ENCODE measurements around the gene STK10. TPM values are rescaled to one million over a fixed set of nuclear protein-coding genes. Genes with fewer than 3 reads are reported as not detected.

Gene STK10
- polyA plus RNA-seq, 1 donor (not counting 4 experiments of a cell fraction or from before 2014, with no cell fraction given), result 19.8 TPM

DNA sequence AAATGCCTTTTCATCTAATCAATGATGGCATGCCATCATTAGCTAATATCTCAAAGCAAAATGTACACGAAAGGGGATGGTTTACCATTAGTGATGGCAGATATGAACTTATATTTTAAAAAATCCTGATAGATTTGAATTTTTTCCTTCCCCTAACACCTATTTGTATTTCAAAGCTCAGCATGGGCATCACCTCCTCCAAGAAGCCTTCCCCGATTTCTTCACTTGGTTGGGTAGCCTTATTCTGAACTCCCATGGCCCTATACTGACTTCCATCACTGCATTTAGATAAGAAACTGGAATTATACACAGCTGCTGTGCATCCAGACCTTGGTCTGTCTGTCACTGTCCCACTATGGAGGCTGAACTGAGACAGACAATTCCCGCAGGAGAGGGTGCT is 132.0 kb downstream of the STK10 start:
- TF ChIP-seq, protein P1, sequence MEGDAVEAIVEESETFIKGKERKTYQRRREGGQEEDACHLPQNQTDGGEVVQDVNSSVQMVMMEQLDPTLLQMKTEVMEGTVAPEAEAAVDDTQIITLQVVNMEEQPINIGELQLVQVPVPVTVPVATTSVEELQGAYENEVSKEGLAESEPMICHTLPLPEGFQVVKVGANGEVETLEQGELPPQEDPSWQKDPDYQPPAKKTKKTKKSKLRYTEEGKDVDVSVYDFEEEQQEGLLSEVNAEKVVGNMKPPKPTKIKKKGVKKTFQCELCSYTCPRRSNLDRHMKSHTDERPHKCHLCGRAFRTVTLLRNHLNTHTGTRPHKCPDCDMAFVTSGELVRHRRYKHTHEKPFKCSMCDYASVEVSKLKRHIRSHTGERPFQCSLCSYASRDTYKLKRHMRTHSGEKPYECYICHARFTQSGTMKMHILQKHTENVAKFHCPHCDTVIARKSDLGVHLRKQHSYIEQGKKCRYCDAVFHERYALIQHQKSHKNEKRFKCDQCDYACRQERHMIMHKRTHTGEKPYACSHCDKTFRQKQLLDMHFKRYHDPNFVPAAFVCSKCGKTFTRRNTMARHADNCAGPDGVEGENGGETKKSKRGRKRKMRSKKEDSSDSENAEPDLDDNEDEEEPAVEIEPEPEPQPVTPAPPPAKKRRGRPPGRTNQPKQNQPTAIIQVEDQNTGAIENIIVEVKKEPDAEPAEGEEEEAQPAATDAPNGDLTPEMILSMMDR (optimal IDR thresholded peaks at IDR 0.05 in 1 of 3, IDR thresholded peaks at IDR 0.05 in 1 of 3, conservative IDR thresholded peaks at IDR 0.05 in 1 of 3; ENCODE audit: extremely low read depth in 1 of 3, insufficient read depth in 2 of 3, low read length in 3 of 3), result no peak
- no peak for TF ChIP-seq EZH2 (IDR thresholded peaks at IDR 0.05; ENCODE audit: low read length)
- Histone ChIP-seq H3K79me2 (ENCODE audit: control insufficient read depth, insufficient read depth, low read length) (no peaks in the 10 kb centered on the region), H3K9me1 (ENCODE audit: control insufficient read depth, extremely low read depth, insufficient read depth, low read length) (no peaks in the 10 kb centered on the region), H3K4me1 (ENCODE audit: control insufficient read depth, extremely low read depth, insufficient read depth, low read length) (no peaks in the 10 kb centered on the region), H3K9ac (ENCODE audit: control insufficient read depth, extremely low read depth, insufficient read depth, low read length) (no peak overlapping the region), H3K9me3 (ENCODE audit: control insufficient read depth, low read depth, low read length) (no peaks in the 10 kb centered on the region), H4K20me1 (ENCODE audit: control insufficient read depth, extremely low read depth, insufficient read depth, low read length) (no peaks in the 10 kb centered on the region), H3K4me2 (ENCODE audit: control insufficient read depth, extremely low read depth, insufficient read depth, low read depth, low read length) (no peak overlapping the region), H3K27me3 (ENCODE audit: control insufficient read depth, extremely low read depth, insufficient read depth, low read length) (no peaks in the 10 kb centered on the region), H3K4me3 (ENCODE audit: control insufficient read depth in 2 of 3, extremely low read depth in 1 of 3, insufficient read depth in 2 of 3, low read depth in 1 of 3, low read length in 3 of 3) (no peak overlapping the region), H3K27ac (ENCODE audit: control insufficient read depth, insufficient read depth, low read length) (no peak overlapping the region), H2AFZ (ENCODE audit: control insufficient read depth, low read length) (no peak overlapping the region), H3K36me3 (ENCODE audit: control insufficient read depth in 2 of 2, extremely low read depth in 1 of 2, insufficient read depth in 2 of 2, low read length in 2 of 2) (peaks cover 33 to 38% of the 10 kb centered on the region in 2 experiments)
- dilution Hi-C loops (cut with MboI; ENCODE audit: extremely low pct_ligation_motif_present, low sequenced_read_pairs), result no loop called here
- FAIRE-seq, result no peak
- DNase-seq (ENCODE audit: low read depth, low spot score), result no peak

DNA sequence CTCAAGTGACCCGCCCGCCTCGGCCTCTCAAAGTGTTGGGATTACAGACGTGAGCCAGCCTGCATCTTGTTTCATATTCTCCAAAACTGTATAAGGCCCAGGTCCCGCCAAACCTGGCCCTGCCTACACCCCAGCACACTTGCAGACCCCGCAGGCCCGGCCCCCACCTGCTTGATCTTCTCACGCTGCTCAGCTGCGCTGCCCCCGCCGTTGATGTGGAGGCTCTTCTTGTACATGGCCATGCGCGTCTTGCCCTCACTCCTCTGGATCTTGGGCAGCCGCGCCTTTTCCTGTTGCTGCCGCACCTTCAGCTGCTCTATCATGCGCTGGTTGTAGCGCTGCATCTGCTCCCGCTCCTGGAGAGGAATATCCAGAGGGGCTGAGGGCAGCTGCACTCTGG is 132.6 kb downstream of the STK10 start:
- DNase-seq (ENCODE audit: low read depth, low spot score) (no peak), FAIRE-seq (no peak)

More for the DNA sequence above, 132.6 kb downstream of the STK10 start:
- H3K79me2 ChIP-seq (ENCODE audit: control insufficient read depth, insufficient read depth, low read length), result no peaks in the 10 kb centered on the region
- TF ChIP-seq, protein P1 (optimal IDR thresholded peaks at IDR 0.05 in 1 of 3, IDR thresholded peaks at IDR 0.05 in 1 of 3, conservative IDR thresholded peaks at IDR 0.05 in 1 of 3; ENCODE audit: extremely low read depth in 1 of 3, insufficient read depth in 2 of 3, low read length in 3 of 3), result no peak
- no peak for TF ChIP-seq EZH2 (IDR thresholded peaks at IDR 0.05; ENCODE audit: low read length)
- H3K4me2 ChIP-seq (ENCODE audit: control insufficient read depth, extremely low read depth, insufficient read depth, low read depth, low read length), result no peak overlapping the region
- no peaks in the 10 kb centered on the region for H3K4me1 ChIP-seq (ENCODE audit: control insufficient read depth, extremely low read depth, insufficient read depth, low read length)
- peaks cover 29 to 33% of the 10 kb centered on the region in 2 experiments for H3K36me3 ChIP-seq (ENCODE audit: control insufficient read depth in 2 of 2, extremely low read depth in 1 of 2, insufficient read depth in 2 of 2, low read length in 2 of 2)
- no peaks in the 10 kb centered on the region for H3K9me1 ChIP-seq (ENCODE audit: control insufficient read depth, extremely low read depth, insufficient read depth, low read length)
- dilution Hi-C loops (cut with MboI; ENCODE audit: extremely low pct_ligation_motif_present, low sequenced_read_pairs), result no loop called here
- H3K27me3 ChIP-seq (ENCODE audit: control insufficient read depth, extremely low read depth, insufficient read depth, low read length), result no peaks in the 10 kb centered on the region
- H3K27ac ChIP-seq (ENCODE audit: control insufficient read depth, insufficient read depth, low read length), result no peak overlapping the region
- no peaks in the 10 kb centered on the region for H3K9me3 ChIP-seq (ENCODE audit: control insufficient read depth, low read depth, low read length)
- no peak overlapping the region for H2AFZ ChIP-seq (ENCODE audit: control insufficient read depth, low read length)
- no peaks in the 10 kb centered on the region for H4K20me1 ChIP-seq (ENCODE audit: control insufficient read depth, extremely low read depth, insufficient read depth, low read length)
- H3K9ac ChIP-seq (ENCODE audit: control insufficient read depth, extremely low read depth, insufficient read depth, low read length), result no peak overlapping the region
- no peak overlapping the region for H3K4me3 ChIP-seq (ENCODE audit: control insufficient read depth in 2 of 3, extremely low read depth in 1 of 3, insufficient read depth in 2 of 3, low read depth in 1 of 3, low read length in 3 of 3)
